RPMI8226 (cell line): Measurements from ENCODE around the gene C1orf216.
"Not testable (repeated sequence)": the region's sequence is repeated elsewhere in the genome, so short reads cannot be mapped to it uniquely, and the experiment has no call there.

Experiments used
- DNase-seq: peaks from one replicate; pipeline ENCODE4 v3.0.0-alpha.2; 2015

Gene C1orf216, protein sequence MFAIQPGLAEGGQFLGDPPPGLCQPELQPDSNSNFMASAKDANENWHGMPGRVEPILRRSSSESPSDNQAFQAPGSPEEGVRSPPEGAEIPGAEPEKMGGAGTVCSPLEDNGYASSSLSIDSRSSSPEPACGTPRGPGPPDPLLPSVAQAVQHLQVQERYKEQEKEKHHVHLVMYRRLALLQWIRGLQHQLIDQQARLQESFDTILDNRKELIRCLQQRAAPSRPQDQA

DNA sequence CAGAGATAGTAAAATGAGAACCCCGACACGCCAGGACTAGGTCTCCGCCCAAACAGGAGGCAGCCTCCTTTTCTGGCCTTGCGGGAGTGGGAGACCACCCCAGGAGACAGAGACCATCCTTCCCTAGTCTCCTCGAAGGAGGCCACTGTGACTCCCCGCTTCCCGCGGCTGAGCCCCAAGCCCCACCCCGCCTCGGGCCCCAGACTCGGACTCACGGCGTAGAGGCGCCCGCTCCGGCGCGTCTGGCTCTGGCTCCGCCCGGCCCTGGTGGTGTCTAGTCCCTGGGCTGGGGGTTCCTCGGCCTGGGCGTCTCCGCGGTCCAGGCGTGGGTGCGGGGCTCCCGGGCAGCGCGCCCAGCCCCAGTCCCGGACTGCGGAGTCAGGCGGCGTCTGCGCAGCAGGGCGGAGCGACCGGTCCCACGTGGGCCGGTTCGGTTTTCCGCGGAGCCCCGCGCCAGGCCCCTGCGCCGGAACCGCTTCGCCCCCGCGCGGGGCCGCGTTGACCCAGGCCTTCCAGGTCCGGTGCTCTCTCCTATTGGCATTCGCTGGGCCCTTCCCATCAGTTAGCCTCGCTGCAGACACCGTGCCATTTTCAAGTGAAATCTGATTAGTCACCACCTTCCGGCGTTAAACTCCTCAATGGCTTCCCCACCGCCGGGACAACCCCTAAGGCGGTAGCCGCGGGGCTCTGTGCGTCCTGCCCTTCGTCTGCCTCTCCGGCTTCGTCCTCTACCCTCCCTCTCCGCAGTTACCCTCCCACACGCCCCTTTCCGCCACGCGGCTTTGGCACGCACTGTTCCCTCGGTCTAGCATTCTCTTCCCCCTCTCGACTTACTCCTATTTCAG lies at the start of gene C1orf216:
TSS of gene C1orf216 (minus strand) at position 393 of the 845 bp plus-strand sequence. CDS start 2,563 bp downstream, outside the sequence.
- DNase-seq: peak; percentile 78

DNA sequence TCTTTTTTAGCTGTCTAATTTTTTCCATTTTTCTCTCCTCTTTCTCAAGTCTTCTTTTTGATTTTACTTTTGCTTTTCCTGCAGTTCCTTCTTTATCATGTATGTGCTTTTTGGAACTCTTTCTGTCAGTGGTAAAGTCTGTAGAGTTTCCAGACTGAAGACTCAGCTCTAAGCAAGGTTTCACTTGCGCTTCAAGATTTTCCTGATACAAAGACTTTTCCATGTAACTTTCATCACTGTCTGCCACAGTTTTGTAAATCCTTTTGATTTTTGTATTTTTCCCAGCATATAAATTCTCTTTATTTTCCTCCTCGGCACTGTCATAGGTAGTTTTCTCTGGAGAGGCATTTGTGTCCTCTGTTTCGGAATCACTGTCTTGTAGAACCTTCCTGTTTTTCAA lies 45.6 kb upstream of the C1orf216 start:
- DNase-seq: no peak

DNA sequence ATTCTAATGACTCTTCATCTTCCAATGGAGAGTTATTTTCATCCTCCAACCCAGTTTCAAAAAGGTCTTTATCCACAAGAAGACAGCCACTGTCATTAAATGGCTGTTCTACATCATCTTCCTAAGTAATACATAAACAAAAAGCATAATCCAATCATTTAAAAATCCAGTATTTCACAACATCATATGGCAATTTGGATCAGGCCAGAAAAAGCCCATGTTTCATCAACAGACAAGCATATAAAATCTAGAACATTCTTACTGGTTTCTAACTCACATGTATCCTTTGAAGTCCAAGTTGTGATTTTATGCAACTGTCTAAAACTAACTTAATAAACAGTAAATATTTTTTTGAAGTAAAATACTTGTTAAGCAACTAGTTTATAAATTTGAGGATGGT lies 44.5 kb upstream of the C1orf216 start:
- DNase-seq: no peak

DNA sequence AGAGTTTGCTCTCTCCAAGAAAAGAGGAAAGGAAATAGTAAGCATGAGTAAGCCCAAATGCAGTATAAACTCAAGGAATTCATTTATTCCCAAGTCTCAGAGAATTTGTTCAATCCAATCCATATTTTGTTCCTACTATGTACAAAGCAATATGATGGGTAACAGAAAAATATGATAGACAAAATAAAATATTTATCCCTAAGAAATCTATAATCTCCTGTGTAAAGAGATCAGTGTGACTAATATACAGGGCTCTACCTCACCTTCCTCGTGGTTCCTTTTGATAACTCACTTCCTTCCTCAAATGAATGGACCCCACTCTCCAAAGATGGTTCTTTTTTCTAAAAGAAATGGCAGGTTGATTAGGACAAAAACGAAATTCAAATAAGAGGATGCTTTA lies 43.5 kb upstream of the C1orf216 start:
- no peak for DNase-seq

DNA sequence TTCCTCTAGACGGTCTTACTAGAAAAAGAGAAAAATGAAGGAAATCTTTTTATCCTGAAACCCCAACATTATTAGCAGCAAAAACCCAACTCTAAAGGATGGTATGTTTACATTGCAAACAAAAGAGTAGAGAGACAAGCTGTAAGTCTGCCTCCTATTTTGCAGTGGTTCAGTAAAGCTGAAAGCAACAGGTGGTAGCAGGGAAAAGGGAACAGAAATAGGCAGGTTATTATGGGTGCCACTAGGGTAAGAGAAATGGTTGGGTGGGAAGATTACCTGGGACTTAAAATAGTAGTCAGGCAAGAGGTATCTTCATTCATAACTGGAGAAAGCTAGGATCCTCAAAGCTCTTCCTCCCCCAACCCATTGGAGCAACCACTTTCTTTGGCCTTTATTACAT lies 37.4 kb upstream of the C1orf216 start:
- no peak for DNase-seq

DNA sequence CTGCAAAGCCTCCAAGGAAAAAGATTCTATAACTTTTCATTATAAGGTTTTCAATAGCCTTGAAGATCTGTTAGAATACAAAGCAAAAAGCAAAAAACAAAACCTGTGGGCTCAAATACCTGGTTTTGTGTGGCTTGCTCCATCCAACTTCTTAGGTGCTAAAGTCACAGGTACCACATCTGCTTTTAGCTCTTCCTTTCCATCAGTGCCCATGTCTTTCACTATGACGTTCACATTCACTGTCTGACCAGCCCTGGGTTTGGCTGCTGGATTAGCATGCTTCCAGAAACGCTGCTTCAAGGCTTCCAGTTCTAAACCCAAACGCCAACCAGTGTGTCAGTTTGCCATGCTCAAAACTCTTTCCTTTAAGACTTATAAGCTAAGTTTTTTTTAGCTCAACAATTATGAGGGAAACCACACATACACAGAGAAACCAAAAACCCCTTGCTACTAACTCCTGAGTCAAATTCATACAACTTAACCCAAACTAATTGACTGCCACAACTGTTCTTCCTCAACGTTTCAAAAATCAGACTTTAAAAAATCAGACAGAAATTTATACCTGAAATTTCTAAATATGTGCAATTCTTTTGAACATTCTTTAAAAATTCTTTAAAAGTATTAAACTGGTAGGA lies 35.1 kb upstream of the C1orf216 start:
- DNase-seq: no peak

DNA sequence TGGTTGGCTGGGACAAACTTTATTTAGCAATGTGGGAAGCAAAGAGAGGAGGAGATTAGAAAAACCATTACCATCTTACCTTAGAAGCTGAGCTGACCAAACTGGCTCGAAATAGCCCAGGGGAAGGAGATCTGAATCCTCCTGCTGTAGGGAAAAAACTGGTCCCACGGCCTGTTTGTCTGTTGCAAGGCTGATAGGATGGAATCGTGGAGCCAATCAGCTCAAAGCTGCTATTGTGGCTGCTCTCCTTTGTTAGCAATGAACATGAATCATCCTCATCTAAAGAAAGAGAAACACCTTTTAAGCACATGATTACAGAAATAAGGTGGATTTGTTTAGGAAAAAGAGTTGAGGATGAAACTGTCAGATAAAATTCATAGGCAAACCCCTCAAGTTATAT lies 29.6 kb upstream of the C1orf216 start:
- no peak for DNase-seq

DNA sequence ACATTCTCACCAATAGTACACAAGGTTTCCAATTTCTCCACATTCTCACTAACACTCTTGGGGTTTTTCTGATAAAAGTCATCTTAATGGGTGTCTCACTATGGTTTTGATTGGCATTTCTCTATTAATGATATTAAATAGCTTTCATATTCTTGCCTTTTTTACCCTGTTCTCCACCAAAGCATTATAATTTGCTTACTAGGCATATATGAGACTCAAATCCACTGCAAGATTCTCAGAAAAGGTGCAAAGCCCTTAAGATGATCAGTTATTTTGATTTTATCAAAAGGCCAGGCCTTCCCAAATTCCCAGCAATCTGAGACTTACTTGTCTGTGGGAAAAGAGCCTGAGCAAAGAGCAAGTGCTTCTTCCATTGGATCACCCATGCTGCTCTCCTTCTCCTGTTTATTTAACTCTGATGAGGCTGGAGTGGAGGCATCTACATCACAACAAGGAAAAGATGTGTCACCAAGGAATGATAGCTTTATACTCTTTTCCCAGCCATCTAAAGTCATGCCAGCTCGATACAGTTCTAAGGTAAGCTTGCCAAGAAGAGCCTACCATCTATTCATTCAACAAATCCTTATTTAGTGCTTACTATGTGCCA lies 26.5 kb upstream of the C1orf216 start:
- no peak for DNase-seq

DNA sequence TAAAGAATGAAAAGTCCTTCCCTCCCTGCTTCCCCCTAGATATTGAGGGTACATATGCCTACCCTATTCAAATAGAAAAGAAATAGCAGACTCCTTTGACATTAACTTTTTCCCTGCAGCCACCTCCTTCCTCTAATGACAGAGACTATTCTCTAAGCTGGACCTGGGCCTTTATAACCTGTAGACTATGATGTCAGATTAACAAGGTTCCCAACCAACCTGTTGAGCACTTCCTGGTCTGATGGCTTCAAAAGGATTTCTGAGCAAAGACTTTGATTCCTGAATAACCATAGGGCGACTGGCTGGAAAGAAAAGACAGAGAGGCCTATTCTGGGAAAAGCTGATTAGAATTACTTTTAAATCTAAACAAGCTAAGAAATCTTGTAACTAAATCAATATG lies 18.4 kb upstream of the C1orf216 start:
- DNase-seq: no peak

DNA sequence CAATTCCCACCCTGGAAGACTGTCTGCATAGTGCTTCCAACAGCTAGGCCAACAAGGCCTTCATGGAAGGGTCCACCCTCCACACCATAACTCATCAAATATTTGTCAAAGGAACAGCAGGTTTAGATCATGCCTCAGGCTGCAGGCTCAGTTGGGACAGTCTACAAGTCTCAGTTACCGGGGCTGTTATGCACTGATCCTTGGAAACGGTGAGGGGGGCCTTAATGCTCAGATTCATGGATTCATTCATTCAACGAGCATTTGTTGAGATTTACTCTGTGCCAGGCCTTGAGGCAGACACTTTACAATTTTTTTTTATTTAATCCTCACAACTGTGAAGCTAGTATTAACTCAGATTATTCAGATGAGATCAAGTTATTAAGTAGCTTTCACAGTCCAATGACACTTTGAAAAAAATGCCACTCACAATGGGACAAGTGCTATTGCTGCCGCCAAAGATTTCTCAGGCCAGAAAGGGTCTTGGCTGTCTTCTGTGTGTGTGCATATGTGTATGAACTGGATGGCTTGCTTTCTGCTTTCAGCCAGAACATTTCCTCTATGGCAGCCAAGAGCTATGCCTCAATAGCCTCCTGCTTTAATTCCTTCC lies 8.9 kb upstream of the C1orf216 start:
- DNase-seq: no peak

DNA sequence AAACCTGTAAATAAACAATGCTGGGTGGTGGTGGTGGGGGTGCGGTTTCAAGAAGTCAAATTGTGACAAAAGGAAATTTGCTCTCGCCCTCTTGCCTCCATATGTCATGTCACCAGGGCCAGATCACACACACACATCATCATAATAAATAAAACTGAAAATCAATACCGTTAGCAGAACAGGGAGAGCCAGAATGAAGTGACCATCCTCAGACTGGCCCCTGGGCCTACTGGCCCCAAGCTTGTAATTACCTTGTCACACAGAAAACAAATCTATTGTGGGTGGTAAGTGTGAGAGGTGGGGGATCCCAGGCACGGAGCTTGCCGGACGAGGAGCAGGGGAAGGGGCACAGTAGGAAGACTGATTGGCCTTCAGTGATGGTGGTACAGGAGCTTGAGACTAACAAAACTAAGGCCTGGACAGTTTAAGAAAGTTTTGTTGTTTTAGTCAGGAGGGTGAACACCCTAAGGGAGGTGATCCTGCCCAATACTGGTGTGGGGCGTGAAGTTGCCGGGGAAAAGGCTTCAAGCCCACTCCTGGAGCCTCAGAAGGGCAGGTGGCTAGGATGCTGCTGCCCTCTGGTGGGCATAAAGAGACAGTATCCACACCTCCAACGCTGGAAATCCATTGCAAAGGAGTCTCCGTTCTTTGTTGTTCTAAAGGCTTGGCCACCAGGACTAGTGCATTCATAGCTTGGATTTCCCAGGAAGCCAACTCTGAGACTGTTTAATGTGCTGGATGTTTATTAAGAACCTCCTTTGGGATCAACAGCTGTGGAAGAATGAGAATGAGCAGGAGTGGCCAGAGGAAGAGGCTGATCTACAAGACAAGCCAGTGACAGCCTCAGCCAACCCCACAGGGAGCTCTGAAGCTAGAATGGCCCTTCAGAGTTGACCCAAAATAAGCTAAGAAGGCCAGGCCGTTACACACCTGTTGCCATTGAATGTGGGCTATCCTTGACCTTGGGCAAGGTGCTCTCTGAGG lies 8.1 kb upstream of the C1orf216 start:
- peak; percentile 70 for DNase-seq

DNA sequence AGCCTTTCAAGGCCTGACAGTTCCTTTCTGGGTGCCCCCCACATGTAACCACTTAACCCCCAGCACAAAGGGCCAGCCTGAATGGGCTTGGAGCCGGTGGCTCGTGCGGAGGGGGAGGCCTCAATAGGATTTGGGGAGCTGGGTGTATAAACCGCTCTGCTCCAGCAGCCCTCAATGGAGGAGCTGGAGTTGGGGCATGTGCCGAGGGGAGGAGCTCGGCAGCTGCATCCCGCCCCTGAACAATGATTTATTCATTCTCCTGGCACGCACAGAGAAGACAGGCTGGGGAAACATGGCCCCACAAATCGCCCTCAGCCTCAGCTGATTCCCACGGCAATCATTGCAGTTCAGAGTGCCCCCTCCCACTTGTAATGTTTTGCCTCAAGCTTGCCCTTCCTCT lies 6.9 kb upstream of the C1orf216 start:
- DNase-seq: no peak

DNA sequence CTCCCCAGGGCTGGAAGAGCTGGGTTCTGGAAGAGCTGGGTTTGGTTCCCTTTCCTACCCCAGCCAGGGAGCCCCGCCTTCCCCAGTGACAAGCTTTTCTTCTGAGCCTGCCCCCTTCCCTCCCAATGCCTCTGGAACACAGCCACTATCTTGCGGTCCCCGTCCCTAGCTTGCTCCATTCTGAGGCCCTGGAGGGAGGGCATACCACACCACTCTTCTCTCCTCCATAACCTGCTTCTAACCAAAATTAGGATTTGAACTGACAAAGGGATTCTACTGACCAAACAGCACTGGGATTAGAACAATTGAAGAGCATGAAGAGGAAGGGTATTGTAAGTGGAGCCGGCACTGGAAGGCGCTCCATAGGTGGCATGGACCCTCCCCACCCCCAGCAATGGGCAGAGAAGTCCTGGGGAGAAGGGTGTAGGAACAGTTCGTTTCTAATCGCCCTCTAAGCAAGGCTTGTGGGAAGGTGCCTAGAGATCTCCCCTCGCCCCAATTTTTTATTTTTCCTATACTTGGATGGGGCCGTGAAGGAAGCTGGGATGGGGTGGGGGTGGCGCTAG lies 690 bp downstream of the C1orf216 start:
- peak; percentile 53 for DNase-seq

DNA sequence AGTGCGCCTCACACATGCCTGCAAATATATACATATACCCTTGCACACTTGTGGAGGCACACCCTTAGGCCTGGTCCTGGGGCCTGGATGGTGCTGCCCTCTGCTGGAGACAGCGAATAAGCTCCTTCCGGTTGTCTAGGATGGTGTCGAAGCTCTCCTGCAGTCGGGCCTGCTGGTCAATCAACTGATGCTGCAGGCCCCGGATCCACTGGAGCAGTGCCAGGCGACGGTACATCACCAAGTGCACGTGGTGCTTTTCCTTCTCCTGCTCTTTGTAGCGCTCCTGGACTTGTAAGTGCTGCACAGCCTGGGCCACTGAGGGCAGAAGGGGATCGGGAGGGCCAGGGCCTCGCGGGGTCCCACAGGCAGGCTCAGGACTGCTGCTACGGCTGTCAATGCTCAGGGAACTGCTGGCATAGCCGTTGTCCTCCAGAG lies 3.1 kb downstream of the C1orf216 start:
- DNase-seq: peak; percentile 89

DNA sequence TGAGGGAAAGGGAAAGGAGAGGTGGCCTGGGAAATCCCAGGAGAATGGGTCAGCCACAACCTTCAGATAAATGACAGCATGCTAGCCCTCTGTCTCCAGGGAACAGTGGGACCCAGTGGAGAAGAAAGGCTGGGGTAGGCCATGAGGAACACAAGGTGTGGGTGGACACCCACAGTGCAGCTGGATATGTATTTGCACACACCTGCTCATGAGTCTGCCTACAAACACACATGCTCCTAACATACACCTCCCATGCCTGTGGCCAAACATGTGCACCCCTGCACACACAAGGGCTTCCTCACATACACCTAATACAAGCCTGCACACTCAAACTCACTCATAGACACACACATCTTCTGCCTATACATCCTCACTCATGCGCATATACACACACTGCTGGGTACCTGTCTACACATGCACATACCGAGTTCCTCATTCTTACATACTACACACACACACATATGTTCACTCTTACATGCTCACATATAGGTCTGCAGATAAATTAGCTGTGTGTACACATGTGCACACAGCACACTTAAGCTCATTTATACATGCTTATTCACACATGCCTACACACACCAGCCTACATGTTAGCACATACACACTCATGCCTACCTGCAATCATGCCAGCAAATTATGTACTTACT lies 3.6 kb downstream of the C1orf216 start:
- no peak for DNase-seq

DNA sequence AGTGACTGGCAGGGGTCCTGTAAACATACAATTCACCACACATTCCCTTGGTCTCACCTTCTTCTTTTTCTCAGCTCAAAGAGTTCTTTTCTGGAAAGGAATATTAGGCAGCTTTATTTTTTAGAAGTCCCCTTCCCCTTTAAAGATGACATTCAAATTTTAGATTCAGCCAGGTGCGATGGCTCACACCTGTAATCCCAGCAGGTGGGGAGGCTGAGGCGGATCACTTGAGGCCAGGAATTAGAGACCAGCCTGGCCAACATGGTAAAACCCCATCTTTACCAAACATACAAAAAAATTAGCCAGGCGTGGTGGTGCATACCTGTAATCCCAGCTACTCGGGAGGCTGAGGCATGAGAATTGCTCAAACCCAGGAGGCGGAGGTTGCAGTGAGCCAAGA lies 7.6 kb downstream of the C1orf216 start:
- not testable (repeated sequence) for DNase-seq

DNA sequence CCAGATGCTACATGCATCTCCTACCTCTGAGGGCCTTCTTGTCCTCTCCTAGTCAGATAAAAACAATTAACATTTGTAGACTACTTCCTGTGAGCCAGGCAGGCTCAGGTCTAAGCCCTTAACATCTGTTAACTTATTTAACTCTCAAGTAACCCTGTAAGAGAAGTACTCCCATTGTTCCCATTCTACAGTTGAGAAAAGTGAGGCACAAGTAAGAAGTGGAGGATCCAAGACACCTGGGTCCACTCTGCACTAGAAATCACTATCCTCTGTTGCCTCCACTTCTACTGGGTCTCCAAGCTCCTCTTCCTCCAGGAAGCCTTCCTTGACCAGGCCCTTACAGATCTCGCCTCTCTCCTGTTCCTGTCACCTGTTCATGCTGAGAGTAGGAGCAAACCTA lies 9.7 kb downstream of the C1orf216 start:
- DNase-seq: no peak

DNA sequence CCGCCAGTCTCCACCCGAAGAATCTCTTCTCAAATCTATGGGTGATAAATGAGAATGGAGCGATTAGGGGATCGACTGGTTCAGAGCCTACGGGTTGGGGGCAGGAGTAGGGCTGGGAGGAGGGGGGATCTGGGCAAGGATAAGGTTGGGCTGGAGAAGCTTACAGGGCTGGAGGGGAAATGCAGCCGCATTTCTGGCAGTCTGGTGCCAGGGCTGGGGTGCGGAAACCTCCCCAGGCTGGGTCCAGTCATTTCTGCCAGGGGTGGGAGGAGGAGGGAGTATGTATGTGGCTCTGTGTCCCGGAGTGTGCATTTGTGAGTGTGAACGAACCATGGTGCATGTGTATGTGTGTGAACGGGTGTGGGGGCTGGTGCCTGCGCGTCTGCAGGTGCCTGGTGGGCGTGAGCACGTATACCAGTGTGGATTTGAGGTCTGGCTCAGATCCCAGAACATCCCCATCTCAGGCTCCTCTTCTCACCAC lies 10.2 kb downstream of the C1orf216 start:
- peak; percentile 25 for DNase-seq

DNA sequence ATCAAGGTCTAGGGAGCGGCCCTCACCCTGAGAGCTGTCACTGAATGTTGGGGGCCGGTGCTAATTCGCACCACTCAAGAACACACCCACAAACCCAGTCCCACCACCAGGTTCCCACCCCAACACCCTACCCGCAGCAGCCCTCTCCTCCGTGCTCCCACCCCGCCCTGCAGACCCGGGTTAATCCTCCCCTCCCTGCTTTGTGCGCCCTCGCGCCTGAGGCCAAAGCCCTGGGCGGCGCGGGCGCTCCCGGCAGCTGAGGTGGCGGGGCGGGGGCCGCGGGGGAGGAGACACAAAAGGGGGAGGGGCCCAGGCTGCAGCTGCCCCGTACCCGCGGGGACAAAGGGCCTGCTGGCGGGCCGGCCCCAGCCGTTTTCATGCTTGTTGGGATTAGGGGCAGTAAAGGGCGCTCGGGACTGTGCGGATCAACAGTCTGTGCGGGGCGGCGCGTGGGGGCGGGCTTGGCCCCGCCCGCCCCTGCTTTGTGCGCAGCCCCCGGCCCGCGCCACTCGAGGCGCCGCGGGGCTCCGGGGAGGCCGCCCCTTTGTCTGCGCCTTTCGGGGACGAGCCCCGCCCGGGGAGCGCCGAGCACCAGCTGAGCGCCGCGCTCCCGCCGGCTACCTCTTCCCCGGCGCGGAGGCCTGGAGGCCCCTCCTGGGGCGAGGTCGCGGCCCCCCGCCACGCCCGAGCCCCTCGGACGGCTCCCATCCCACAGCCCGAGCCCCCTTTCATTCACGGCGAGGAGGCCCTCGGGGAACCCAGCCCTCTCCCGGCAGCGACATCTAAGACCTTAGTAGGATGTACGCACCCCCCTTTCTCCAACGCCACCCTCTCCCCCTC lies 10.9 kb downstream of the C1orf216 start:
- peak; percentile 61 for DNase-seq
